GM12873 (cell line): ENCODE measurements around the gene STPG1.
A peak's percentile ranks its signal among the peaks of the same experiment; 100 is the strongest.

Experiments used
- TF ChIP-seq, protein P1 (sequence below): IDR thresholded peaks from 2 replicates; pipeline ENCODE4 v1.5.1; 2012; ENCODE audit warnings: low read depth, mild to moderate bottlenecking, moderate library complexity, low read length, control low read depth; ENCODE audit not compliant: insufficient read depth; ENCODE audit errors: missing control alignments

Gene STPG1

DNA sequence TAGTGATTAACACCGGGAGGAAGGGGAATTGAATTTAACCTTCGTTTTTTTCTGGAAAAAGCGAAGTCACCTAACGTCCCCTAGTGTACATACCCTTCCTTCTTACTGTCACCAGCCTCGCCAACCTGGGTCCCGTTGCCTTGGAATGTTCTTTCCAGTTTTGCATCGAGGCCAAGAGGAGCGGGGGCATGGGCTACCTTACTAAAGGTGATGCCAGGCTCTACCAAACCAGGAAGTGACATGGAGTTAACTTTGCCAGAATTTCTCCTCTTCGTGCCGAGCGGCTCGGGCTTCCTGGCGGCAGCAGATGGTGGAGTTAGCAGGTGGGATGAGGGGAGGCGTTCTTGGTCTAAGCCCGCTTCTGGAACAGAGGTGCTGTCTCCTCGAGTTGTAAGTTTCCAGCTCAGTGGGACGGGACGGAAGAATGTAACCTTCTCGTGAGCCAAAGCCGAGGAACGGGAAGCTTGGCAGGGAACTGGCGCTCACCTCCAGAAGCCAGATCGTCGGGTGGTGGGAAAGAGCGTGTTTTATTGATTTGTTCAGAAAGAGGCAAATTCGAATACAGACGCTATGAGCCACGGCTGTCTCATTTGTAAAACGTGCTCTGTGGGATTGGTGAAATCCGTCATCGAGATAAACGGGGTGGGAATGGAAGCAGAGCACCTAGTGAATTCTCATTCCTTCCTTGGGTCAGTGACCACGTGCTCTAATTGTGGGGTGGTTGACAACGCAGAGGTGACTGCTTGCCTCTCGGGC lies 2.5 kb upstream of the STPG1 start:
- TF ChIP-seq, protein P1, sequence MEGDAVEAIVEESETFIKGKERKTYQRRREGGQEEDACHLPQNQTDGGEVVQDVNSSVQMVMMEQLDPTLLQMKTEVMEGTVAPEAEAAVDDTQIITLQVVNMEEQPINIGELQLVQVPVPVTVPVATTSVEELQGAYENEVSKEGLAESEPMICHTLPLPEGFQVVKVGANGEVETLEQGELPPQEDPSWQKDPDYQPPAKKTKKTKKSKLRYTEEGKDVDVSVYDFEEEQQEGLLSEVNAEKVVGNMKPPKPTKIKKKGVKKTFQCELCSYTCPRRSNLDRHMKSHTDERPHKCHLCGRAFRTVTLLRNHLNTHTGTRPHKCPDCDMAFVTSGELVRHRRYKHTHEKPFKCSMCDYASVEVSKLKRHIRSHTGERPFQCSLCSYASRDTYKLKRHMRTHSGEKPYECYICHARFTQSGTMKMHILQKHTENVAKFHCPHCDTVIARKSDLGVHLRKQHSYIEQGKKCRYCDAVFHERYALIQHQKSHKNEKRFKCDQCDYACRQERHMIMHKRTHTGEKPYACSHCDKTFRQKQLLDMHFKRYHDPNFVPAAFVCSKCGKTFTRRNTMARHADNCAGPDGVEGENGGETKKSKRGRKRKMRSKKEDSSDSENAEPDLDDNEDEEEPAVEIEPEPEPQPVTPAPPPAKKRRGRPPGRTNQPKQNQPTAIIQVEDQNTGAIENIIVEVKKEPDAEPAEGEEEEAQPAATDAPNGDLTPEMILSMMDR = peak; percentile 1

- TF ChIP-seq, protein P1 = peak; percentile 99
Observed at GRCh38 chr1:24415334-24415909, 1.8 kb upstream of the STPG1 start, which contains the start of gene NIPAL3. Gene NIPAL3 (plus strand): TSS chr1:24415802. CDS start chr1:24419548, 3,746 bp downstream.

GRCh38 chr1:24414775-24415333 lies 1.3 kb upstream of the STPG1 start:
- TF ChIP-seq, protein P1 = no peak

GRCh38 chr1:24412408-24412807 lies 1.2 kb downstream of the STPG1 start:
- TF ChIP-seq, protein P1 = no peak

DNA sequence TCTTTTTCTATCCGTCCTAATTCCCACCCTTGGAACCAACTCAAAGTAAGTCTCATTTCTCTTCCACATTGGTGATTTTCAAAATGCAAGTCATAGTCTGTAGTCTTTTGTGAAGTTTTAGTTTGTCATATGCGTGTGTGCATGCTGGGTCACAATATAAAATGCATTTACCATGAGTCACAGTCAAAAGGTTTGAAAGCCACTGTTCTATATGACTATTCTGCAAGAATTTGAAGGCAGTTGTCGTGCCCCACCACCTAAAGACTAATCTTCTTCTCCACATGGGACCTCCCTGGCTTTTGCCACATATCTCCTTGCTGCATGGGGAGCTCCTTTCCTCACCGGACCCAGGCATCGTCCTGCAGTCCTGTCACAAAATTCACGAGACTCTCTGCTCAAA lies 1.6 kb downstream of the STPG1 start:
- TF ChIP-seq, protein P1 = no peak

DNA sequence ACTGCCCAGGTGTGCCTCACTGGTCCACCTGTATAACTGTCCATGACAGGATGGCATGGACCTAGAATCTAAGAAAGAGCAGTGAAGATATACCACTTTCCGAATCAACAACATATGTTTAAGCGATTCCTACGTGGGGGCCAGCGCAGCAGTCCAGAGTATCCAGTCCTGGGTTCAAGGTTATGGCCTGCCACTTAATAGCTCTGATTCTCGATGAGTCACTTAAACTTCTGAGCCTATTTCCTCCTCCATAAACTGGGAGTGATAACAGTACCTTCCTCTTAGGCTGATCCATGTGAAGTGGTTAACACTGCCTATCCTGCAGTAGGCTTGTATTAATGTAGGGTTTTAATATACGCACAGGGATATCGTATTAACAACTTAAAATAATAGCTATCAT lies 2.8 kb downstream of the STPG1 start:
- TF ChIP-seq, protein P1 = no peak

DNA sequence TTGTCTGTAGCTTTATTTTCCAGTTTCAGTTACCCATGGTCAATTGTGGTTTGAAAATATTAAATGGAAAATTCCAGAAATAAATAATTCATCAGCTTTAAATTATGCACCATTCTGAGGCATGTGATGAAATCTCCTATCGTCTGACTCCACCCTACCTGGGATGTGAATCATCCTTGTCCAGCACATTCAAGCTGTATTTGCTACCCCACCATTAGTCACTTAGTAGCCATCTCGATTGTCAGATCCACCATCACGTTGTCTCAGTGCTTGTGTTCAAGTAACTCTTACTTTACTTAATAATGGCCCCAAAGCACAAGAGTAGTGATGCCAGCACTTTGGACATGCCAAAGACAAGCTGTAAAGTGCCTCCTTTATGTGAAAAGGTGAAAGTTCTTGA lies 4.0 kb downstream of the STPG1 start:
- TF ChIP-seq, protein P1 = no peak
